C4-2B (cell line): Measurements from ENCODE around the gene TTI1.
A peak's percentile ranks its signal among the peaks of the same experiment; 100 is the strongest.

Source experiments
- H3K27ac ChIP-seq: fragments of 450-650 bp; 2 replicates; pipeline ENCODE4 v1.5.1; 2017
- CTCF ChIP-seq: fragments of 450-650 bp; conservative IDR thresholded peaks from 2 replicates; pipeline ENCODE4 v1.5.1; 2017; ENCODE audit warnings: mild to moderate bottlenecking
- ZFX ChIP-seq: fragments of 450-650 bp; IDR thresholded peaks from 2 replicates; pipeline ENCODE4 v1.6.1; 2017

Gene TTI1

GRCh38 chr20:38040276-38040675, 7.0 kb upstream of the TTI1 start:
- H3K27ac ChIP-seq = no peak overlapping the region
- TF ChIP-seq CTCF (no peak), ZFX (no peak)

GRCh38 chr20:38036366-38036765, 3.1 kb upstream of the TTI1 start:
- TF ChIP-seq CTCF (no peak), ZFX (no peak)
- H3K27ac ChIP-seq = no peak overlapping the region

- TF ChIP-seq ZFX (no peak), CTCF (no peak)
- H3K27ac ChIP-seq = peak overlapping the region; percentile 90; the same call in 1 of the 2 replicates
Measured at GRCh38 chr20:38034961-38035360, 1.7 kb upstream of the TTI1 start.

GRCh38 chr20:38034108-38034649, 923 bp upstream of the TTI1 start:
- peak overlapping the region; percentile 90 for H3K27ac ChIP-seq

GRCh38 chr20:38032585-38033329, 499 bp downstream of the TTI1 start:
- H3K27ac ChIP-seq = peak overlapping the region; percentile 90
- TF ChIP-seq ZFX (peak; percentile 33; the same call in 1 of the 2 replicates), CTCF (no peak)

More at GRCh38 chr20:38034108-38034649, 923 bp upstream of the TTI1 start:
- TF ChIP-seq CTCF = no peak
- no peak for TF ChIP-seq ZFX

GRCh38 chr20:38031957-38032356, 1.3 kb downstream of the TTI1 start:
- no peak overlapping the region for H3K27ac ChIP-seq
- no peak for TF ChIP-seq CTCF
- no peak for TF ChIP-seq ZFX

GRCh38 chr20:38029453-38029852, 3.8 kb downstream of the TTI1 start:
- TF ChIP-seq CTCF (no peak), ZFX (no peak)

More at GRCh38 chr20:38029453-38029852, 3.8 kb downstream of the TTI1 start:
- H3K27ac ChIP-seq = no peak overlapping the region
